Lower leg skin (tissue), 4 donors: ENCODE results near the gene C1orf87. TPM values are rescaled to one million over a fixed set of nuclear protein-coding genes. Genes with fewer than 3 reads are reported as not detected.

Experiments
- DNase-seq, 2 donors: peaks; one replicate each; pipeline ENCODE4 v3.0.0-alpha.2; 2019; ENCODE audit warnings: low spot score in 2 of 2
- H3K4me3 ChIP-seq: fragments of 200-600 bp; sonication (generic); 2 replicates; pipeline ENCODE4 v1.5.1; 2017; ENCODE audit warnings: mild to moderate bottlenecking, low read depth; ENCODE audit not compliant: poor library complexity, severe bottlenecking
- POLR2A ChIP-seq, 2 donors: fragments of 450-650 bp; IDR thresholded peaks; one replicate each; pipeline ENCODE4 v1.6.1; 2016 to 2017; ENCODE audit warnings: antibody characterized with exemption in 2 of 2, mild to moderate bottlenecking in 1 of 2, moderate library complexity in 1 of 2
- WGBS, 2 donors: methylation state at CpG; one replicate each; pipeline ENCODE4 v1.1.5; 2018; 5-methylcytosine and 5-hydroxymethylcytosine counted together
- intact Hi-C: fragments of 100-400 bp; cut with DNase I; formaldehyde crosslinking; loops from one replicate; pipeline ENCODE4 v1.15.0; 2023; ENCODE audit warnings: low total_unique reads
- total RNA-seq, 4 donors: library from RNA; depleted of rRNA; stranded (reverse); fragments of >200 nt; gene quantifications; one replicate each; pipeline ENCODE4 v1.1.0, GENCODE V29; 2016
- TF ChIP-seq, protein P1 (sequence below), 3 donors: fragments of 450-650 bp; IDR thresholded peaks; one replicate each; pipeline ENCODE4 v1.5.1; 2016; ENCODE audit warnings: antibody characterized with exemption in 3 of 3, mild to moderate bottlenecking in 3 of 3, moderate library complexity in 2 of 3

C1orf87 gene
- total RNA-seq, 4 donors from 2014 or later, result 1.3 TPM; not detected in 3

DNA sequence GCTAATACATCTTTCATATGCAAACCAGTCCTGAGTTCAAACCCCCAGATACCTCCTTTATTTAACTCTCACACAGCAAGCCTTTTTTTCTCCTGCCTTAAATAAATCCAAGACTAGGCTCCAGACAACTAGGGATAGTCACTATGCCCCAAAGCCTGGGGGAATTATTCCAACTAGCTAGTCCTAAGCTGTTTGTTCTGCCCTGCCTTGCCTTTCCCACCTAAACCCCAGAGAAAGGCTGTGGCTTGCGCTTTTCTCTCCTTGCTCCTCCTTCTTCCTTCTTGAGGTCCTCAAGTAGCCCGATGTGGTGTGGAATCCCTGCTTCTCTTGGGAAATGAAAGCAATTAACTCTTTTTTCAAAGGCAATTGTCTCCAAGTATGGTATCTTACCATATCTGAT, 31.8 kb downstream of the C1orf87 start:
- TF ChIP-seq POLR2A (IDR thresholded peaks at IDR 0.05), result no peak
- TF ChIP-seq, protein P1, sequence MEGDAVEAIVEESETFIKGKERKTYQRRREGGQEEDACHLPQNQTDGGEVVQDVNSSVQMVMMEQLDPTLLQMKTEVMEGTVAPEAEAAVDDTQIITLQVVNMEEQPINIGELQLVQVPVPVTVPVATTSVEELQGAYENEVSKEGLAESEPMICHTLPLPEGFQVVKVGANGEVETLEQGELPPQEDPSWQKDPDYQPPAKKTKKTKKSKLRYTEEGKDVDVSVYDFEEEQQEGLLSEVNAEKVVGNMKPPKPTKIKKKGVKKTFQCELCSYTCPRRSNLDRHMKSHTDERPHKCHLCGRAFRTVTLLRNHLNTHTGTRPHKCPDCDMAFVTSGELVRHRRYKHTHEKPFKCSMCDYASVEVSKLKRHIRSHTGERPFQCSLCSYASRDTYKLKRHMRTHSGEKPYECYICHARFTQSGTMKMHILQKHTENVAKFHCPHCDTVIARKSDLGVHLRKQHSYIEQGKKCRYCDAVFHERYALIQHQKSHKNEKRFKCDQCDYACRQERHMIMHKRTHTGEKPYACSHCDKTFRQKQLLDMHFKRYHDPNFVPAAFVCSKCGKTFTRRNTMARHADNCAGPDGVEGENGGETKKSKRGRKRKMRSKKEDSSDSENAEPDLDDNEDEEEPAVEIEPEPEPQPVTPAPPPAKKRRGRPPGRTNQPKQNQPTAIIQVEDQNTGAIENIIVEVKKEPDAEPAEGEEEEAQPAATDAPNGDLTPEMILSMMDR (IDR thresholded peaks at IDR 0.05), result no peak
- intact Hi-C loops, result no loop called here
- H3K4me3 ChIP-seq, result no peak overlapping the region
- 64 to 66% methylated on average over 2 of the region's 2 CpGs for WGBS, 2 donors
- DNase-seq, result no peak

DNA sequence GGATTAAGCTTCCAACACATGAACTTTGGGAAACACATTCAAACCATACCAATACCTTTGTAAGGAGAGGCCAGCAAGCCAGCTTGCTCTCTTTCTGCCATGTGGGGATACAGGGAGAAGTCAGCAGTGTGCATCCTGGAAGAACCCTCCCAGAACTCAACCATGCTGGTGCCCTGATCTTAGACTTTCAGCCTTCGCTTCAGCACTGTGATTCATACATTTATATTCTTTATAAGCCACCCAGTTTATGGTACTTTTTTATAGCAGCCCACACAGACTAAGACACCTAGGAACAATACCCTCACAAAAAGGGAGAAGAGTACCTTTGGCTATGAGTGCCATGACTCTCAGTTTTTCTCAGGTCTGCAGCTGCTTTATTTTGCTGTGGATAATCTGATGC, 35.9 kb downstream of the C1orf87 start:
- H3K4me3 ChIP-seq, result no peak overlapping the region
- 86 to 88% methylated on average over 1 of the region's 1 CpG for WGBS, 2 donors
- TF ChIP-seq, protein P1 (IDR thresholded peaks at IDR 0.05), result no peak
- no peak for TF ChIP-seq POLR2A (IDR thresholded peaks at IDR 0.05)
- DNase-seq, result no peak
- intact Hi-C loops, result no loop called here

DNA sequence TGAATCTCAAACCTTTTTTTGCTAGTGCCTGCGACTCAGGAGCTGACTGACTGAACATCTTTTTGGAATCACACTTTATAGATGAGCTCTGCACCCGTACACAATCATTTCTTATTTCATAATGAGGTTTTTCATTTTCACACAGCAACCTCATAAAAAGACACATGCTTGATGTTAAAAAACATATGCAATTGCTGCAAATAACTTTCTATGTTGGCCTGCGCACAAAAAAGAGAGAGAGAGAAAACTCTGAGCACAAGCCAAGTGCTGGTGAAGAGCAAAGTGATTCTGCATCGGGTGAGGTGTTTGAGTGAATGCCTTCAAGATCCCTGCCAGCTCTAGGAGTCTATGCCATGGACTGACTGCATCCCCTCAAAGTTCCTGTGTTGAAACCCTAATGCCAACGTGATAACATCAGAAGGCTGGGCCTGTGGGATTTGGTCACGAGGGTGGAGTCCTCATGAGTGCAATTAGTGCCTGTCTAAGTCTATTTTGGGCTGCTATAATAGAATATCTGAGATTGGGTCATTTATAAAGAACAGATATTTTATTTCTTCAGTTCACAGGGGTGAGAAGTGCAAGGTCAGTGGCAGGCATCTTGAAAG, 36.6 kb downstream of the C1orf87 start:
- DNase-seq, result peak; percentile 52 to 93
- no peak for TF ChIP-seq POLR2A (IDR thresholded peaks at IDR 0.05)
- TF ChIP-seq, protein P1 (IDR thresholded peaks at IDR 0.05), result no peak
- WGBS, 2 donors, result 46 to 60% methylated on average over 6 of the region's 6 CpGs
- no peak overlapping the region for H3K4me3 ChIP-seq
- intact Hi-C loops, result no loop called here

DNA sequence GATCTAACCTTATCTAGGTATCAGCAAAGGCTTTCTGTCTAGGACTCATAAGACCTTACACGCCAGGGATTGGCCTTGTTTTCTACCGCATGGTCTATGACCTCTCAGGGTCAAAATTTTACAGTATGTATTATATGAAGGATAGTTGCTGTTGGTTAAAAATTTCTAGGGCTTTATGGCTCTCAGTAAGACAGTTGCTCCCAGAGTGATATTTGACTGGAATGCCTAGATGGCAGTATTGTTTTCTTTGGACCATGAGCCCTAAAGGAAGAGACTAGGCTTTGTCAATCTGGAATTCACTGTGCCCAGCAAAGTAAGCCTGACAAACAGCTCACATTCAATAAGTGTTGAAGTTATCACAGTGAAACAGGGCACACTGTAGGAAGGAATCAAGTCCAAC, 37.6 kb downstream of the C1orf87 start:
- no peak for DNase-seq
- no peak overlapping the region for H3K4me3 ChIP-seq
- TF ChIP-seq, protein P1 (IDR thresholded peaks at IDR 0.05), result no peak
- TF ChIP-seq POLR2A (IDR thresholded peaks at IDR 0.05), result no peak
- WGBS, 2 donors, result 43 to 89% methylated on average over 2 of the region's 2 CpGs
- intact Hi-C loops, result no loop called here

DNA sequence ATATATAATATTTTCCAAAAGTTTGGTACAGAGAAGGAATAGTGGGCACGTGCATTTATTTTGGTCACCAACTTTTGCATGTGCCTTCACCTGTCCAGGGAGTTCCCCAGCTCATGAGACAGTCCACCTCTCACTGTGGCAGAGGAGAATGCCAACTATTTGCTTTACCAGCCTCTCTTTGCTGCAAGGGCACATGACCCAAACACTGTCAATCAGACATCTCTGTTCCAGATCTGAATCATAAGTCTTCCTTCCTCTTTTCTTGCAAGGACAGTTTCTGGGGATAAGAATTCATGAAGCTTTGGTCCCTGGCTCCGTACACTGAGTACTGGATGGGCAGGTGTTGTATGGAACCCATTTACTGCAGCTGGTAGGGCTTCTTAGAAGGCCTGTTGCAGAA, 38.6 kb downstream of the C1orf87 start:
- H3K4me3 ChIP-seq, result no peak overlapping the region
- intact Hi-C loops, result no loop called here
- peak in 1 of 2 donors; percentile 22 for DNase-seq
- 73 to 90% methylated on average over 2 of the region's 2 CpGs for WGBS, 2 donors
- TF ChIP-seq, protein P1 (IDR thresholded peaks at IDR 0.05), result no peak
- TF ChIP-seq POLR2A (IDR thresholded peaks at IDR 0.05), result no peak

DNA sequence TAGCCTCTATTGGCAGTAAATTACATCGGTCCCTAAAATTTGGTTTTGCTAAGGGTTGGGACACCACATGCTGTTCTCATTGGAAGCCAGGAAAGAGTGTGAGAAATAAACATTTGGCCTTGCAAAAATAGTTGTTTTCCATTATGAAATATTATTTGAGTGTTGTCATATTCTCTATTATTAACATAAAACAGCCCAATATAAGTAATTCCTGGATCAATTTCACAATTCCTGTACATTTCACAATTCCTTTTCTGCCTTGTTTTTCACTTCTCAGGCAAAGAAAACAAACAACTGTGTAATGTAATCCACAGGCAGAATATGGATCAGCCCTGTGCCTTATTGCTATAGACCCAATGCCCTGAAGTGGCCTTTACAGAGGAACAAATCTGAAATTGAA, 40.5 kb downstream of the C1orf87 start:
- 69 to 79% methylated on average over 1 of the region's 1 CpG for WGBS, 2 donors
- intact Hi-C loops, result no loop called here
- H3K4me3 ChIP-seq, result no peak overlapping the region
- TF ChIP-seq, protein P1 (IDR thresholded peaks at IDR 0.05), result no peak
- no peak for TF ChIP-seq POLR2A (IDR thresholded peaks at IDR 0.05)
- DNase-seq, result no peak
